Hepatocyte (in vitro differentiated cells): ENCODE data around the gene SPATA31D4. TPM values are rescaled to one million over a fixed set of nuclear protein-coding genes. Genes with fewer than 3 reads are reported as not detected.

Experiments
- DNase-seq: peaks from one replicate; pipeline ENCODE4 v3.0.0-alpha.2; 2016; ENCODE audit warnings: low spot score
- H2AFZ ChIP-seq: fragments of 200-600 bp; sonication (generic); 2 replicates; pipeline ENCODE4 v1.6.0; 2016; ENCODE audit warnings: antibody characterized with exemption, mild to moderate bottlenecking
- H3K27ac ChIP-seq: fragments of 200-600 bp; sonication (generic); 2 replicates; pipeline ENCODE4 v1.5.1; 2016; ENCODE audit warnings: mild to moderate bottlenecking
- H3K27me3 ChIP-seq: fragments of 200-600 bp; sonication (generic); 2 replicates; pipeline ENCODE4 v1.6.1; 2016
- H3K36me3 ChIP-seq: fragments of 200-600 bp; sonication (generic); replicated peaks from 2 replicates; pipeline ENCODE4 v1.5.1; 2016; ENCODE audit warnings: low read depth; ENCODE audit not compliant: insufficient read depth
- H3K4me1 ChIP-seq: fragments of 200-600 bp; sonication (generic); 2 replicates; pipeline ENCODE4 v1.5.1; 2016; ENCODE audit warnings: mild to moderate bottlenecking, moderate library complexity; ENCODE audit not compliant: insufficient read depth
- H3K4me2 ChIP-seq: fragments of 200-600 bp; sonication (generic); 2 replicates; pipeline ENCODE4 v1.6.0; 2016
- H3K4me3 ChIP-seq: fragments of 200-600 bp; sonication (generic); 2 replicates; pipeline ENCODE4 v1.5.1; 2016; ENCODE audit warnings: mild to moderate bottlenecking
- H3K79me2 ChIP-seq: fragments of 200-600 bp; sonication (generic); 2 replicates; pipeline ENCODE4 v1.6.0; 2017; ENCODE audit warnings: mild to moderate bottlenecking
- H3K9me2 ChIP-seq: fragments of 200-600 bp; sonication (generic); replicated peaks from 2 replicates; pipeline ENCODE4 v1.6.0; 2017; ENCODE audit warnings: mild to moderate bottlenecking; ENCODE audit not compliant: insufficient read depth
- H3K9me3 ChIP-seq: fragments of 200-600 bp; sonication (generic); 2 replicates; pipeline ENCODE4 v1.5.1; 2016; ENCODE audit warnings: low read depth, mild to moderate bottlenecking
- H4K20me1 ChIP-seq: fragments of 200-600 bp; sonication (generic); 2 replicates; pipeline ENCODE4 v1.6.0; 2016; ENCODE audit warnings: mild to moderate bottlenecking; ENCODE audit not compliant: insufficient read depth, poor library complexity, severe bottlenecking
- CTCF ChIP-seq: fragments of 200-600 bp; sonication (generic); IDR thresholded peaks from 2 replicates; pipeline ENCODE4 v1.5.1; 2016; ENCODE audit warnings: antibody characterized with exemption, mild to moderate bottlenecking; ENCODE audit not compliant: poor library complexity
- EZH2 ChIP-seq: fragments of 200-600 bp; sonication (generic); IDR thresholded peaks from 2 replicates; pipeline ENCODE4 v1.6.1; 2016; ENCODE audit warnings: antibody characterized with exemption, mild to moderate bottlenecking, borderline replicate concordance
- EZH2phosphoT487 ChIP-seq: fragments of 200-600 bp; sonication (generic); IDR thresholded peaks from one replicate; pipeline ENCODE4 v1.6.1; 2018; ENCODE audit warnings: antibody characterized with exemption, mild to moderate bottlenecking, low read depth, moderate library complexity; ENCODE audit not compliant: unreplicated experiment, severe bottlenecking
- WGBS: methylation state at CpG from one replicate; pipeline ENCODE4 v1.1.6; 2016; ENCODE audit warnings: low lambda C conversion rate; ENCODE audit errors: missing lambda C conversion rate; 5-methylcytosine and 5-hydroxymethylcytosine counted together
- polyA plus RNA-seq: library from polyadenylated mRNA; unstranded; fragments of >200 nt; fragmentation: Nextera tagmentation; extraction: Ambion mirVana; gene quantifications from 2 replicates; pipeline ENCODE4 v1.2.1, GENCODE V29; 2016
- total RNA-seq: library from RNA; depleted of rRNA; stranded (reverse); fragments of >200 nt; gene quantifications from 2 replicates; pipeline ENCODE4 v1.2.3, GENCODE V29; 2014

Gene SPATA31D4
- total and polyA plus RNA-seq, 2 experiments from 2014 or later: not detected

DNA sequence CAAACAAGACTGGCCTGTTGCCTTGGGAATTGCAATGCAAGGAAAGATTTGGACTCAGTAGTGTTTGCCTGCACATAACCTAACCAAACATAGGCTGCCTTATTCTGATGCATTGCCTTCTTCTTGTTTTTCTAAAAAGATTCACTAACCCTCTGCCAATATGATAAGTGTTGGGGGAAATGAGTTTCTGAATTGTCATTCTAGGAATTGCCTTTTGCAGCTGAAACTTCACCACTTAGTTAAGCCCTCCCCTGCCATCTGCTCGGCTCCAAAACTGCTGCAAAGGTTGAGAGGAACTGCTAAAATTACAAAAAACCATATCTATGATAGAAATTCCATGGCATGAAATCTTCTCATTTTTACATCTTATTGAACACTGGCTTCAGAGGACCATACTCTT is 41.6 kb upstream of the SPATA31D4 start:
- Histone ChIP-seq H3K4me1 (no peaks in the 10 kb centered on the region), H4K20me1 (no peaks in the 10 kb centered on the region), H3K4me3 (no peak overlapping the region), H3K36me3 (no peaks in the 10 kb centered on the region), H3K9me2 (no peaks in the 10 kb centered on the region), H3K9me3 (no peaks in the 10 kb centered on the region), H3K79me2 (no peaks in the 10 kb centered on the region), H3K27ac (no peak overlapping the region), H3K27me3 (no peaks in the 10 kb centered on the region), H3K4me2 (no peak overlapping the region), H2AFZ (no peak overlapping the region)
- 93% methylated on average over 1 of the region's 1 CpG for WGBS
- TF ChIP-seq EZH2 (no peak), CTCF (no peak), EZH2phosphoT487 (no peak)
- DNase-seq: no peak

GRCh38 chr9:81890104-81890503 is 38.1 kb upstream of the SPATA31D4 start:
- Histone ChIP-seq H2AFZ (no peak overlapping the region), H3K79me2 (no peaks in the 10 kb centered on the region)

DNA sequence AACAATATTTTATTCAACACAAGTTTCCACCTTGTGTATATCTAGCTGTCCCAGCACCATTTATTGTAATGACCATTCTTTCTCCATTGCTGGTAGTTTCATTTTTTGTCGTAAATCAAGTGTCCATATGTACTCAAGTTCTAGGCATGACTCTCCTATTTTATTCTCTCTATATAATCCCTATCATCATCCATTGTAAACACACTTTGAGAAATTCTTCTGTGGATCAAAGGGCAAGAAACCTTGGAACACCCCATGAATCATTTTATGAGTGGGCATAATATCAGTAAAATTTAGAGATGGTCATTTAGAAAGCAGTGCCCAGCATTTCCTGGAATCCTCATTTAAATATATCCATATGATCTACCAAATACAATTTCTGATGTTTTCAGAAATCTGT is 35.8 kb upstream of the SPATA31D4 start:
- H3K27ac ChIP-seq: no peak overlapping the region
- no peaks in the 10 kb centered on the region for H4K20me1 ChIP-seq
- no peak overlapping the region for H3K4me2 ChIP-seq
- no peaks in the 10 kb centered on the region for H3K9me3 ChIP-seq
- WGBS: 55% methylated on average over 1 of the region's 1 CpG
- DNase-seq: no peak
- H3K4me3 ChIP-seq: no peak overlapping the region
- H3K27me3 ChIP-seq: no peaks in the 10 kb centered on the region
- peaks cover 2% of the 10 kb centered on the region for H3K4me1 ChIP-seq
- no peaks in the 10 kb centered on the region for H3K36me3 ChIP-seq
- no peaks in the 10 kb centered on the region for H3K9me2 ChIP-seq
- TF ChIP-seq CTCF: no peak
- no peak for TF ChIP-seq EZH2phosphoT487
- no peak for TF ChIP-seq EZH2
- H3K79me2 ChIP-seq: no peaks in the 10 kb centered on the region
- no peak overlapping the region for H2AFZ ChIP-seq

More at GRCh38 chr9:81890104-81890503, 38.1 kb upstream of the SPATA31D4 start:
- H4K20me1 ChIP-seq: no peaks in the 10 kb centered on the region
- peaks cover 2% of the 10 kb centered on the region for H3K4me1 ChIP-seq
- no peak for DNase-seq
- no peaks in the 10 kb centered on the region for H3K9me3 ChIP-seq
- no peak overlapping the region for H3K4me3 ChIP-seq
- no peak overlapping the region for H3K27ac ChIP-seq
- WGBS: 83% methylated on average over 3 of the region's 3 CpGs
- H3K9me2 ChIP-seq: no peaks in the 10 kb centered on the region
- H3K27me3 ChIP-seq: no peaks in the 10 kb centered on the region
- no peaks in the 10 kb centered on the region for H3K36me3 ChIP-seq
- TF ChIP-seq EZH2phosphoT487 (no peak), EZH2 (no peak), CTCF (no peak)
- no peak overlapping the region for H3K4me2 ChIP-seq

DNA sequence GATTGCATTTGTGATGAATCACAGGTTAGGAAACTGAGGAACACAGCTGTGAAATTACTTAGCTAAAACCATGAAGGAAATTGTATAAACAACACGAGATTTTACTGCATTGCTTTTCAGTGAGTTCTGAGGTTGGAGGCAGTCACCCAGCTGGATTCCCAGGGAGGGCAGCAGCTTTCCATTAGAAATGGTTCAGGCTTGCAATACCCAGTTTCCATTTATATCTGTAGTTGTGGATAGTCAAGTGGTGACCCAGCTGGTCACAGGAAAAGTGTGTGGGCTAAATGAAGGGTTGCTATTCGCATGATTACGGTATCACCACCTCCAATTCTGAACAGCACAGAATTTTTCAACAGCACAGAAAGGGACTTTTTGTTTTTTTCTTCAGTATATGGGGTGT is 34.3 kb upstream of the SPATA31D4 start:
- H3K27ac ChIP-seq: no peak overlapping the region
- DNase-seq: no peak
- TF ChIP-seq CTCF (no peak), EZH2 (no peak), EZH2phosphoT487 (no peak)
- H3K9me2 ChIP-seq: no peaks in the 10 kb centered on the region
- H3K4me2 ChIP-seq: no peak overlapping the region
- peaks cover 2% of the 10 kb centered on the region for H3K4me1 ChIP-seq
- 92% methylated on average over 3 of the region's 3 CpGs for whole genome bisulfite sequencing
- H3K27me3 ChIP-seq: no peaks in the 10 kb centered on the region
- H3K4me3 ChIP-seq: no peak overlapping the region
- no peaks in the 10 kb centered on the region for H3K36me3 ChIP-seq
- H3K79me2 ChIP-seq: no peaks in the 10 kb centered on the region
- H2AFZ ChIP-seq: no peak overlapping the region
- H4K20me1 ChIP-seq: no peaks in the 10 kb centered on the region
- no peaks in the 10 kb centered on the region for H3K9me3 ChIP-seq
